HG03097 (cell line): ENCODE results near the gene RAPGEF6.
"Not testable (repeated sequence)": the region's sequence is repeated elsewhere in the genome, so short reads cannot be mapped to it uniquely, and the experiment has no call there.

Experiments
- ATAC-seq: cut with Tn5 transposase; IDR thresholded peaks from one replicate; pipeline ENCODE4 v1.9.1; 2021; ENCODE audit not compliant: unreplicated experiment, low FRiP score

Gene RAPGEF6

GRCh38 chr5:131611064-131611381 lies 24.0 kb downstream of the RAPGEF6 start:
- no peak for ATAC-seq

- ATAC-seq = no peak
These were observed 24.6 kb downstream of the RAPGEF6 start for GRCh38 chr5:131610198-131611063.

DNA sequence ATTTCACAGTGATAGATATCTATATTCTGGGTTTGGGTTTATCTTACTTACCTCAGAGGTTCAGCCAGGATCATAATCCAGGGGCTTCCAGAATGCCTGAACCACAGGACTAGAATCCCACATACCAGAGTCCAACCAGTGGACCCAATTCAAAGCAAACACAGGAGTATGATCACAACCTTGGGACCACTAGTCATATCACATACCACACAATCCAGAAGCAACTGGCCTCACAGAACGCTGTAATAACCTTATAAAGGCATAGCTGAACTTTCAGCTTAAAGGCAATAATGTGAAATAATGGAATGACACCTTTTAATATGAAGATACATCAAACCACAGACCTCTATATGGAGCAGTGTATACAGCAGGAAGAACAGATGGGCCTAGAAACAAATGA lies 25.3 kb downstream of the RAPGEF6 start:
- ATAC-seq = no peak

- ATAC-seq = no peak
These were observed 26.4 kb downstream of the RAPGEF6 start for GRCh38 chr5:131608597-131608996.

GRCh38 chr5:131607903-131608540 lies 27.0 kb downstream of the RAPGEF6 start:
- no peak for ATAC-seq

- ATAC-seq = no peak
These were observed 27.6 kb downstream of the RAPGEF6 start for GRCh38 chr5:131607418-131607817.

GRCh38 chr5:131605086-131605485 lies 29.9 kb downstream of the RAPGEF6 start:
- no peak for ATAC-seq

GRCh38 chr5:131595088-131596033 lies 39.7 kb downstream of the RAPGEF6 start:
- peak; percentile 68 for ATAC-seq

GRCh38 chr5:131593921-131594320 lies 41.1 kb downstream of the RAPGEF6 start:
- ATAC-seq = no peak

- ATAC-seq = not testable (repeated sequence)
These were observed 41.6 kb downstream of the RAPGEF6 start for GRCh38 chr5:131593436-131593835.

- ATAC-seq = no peak
These were observed 45.3 kb downstream of the RAPGEF6 start for GRCh38 chr5:131589510-131590348.

- ATAC-seq = no peak
These were observed 47.5 kb downstream of the RAPGEF6 start for GRCh38 chr5:131587541-131587940.

DNA sequence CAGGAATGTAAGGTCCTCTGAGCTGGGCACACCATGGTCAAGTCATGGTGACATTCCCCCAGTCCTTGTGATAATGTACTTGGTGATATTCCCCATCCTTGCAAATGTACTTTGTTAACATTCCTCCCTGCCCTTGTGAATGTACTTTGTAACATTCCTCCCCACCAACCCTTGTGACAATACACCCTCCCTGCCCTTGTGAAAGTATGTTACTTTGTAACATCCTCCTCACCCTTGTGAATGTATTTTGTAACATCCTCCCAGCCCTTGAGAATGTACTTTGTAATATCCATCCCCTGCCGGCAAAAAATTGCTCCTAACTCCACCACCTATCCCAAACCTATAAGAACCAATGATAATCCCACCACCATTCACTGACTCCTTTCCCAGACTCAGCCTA lies 53.3 kb downstream of the RAPGEF6 start:
- ATAC-seq = no peak

DNA sequence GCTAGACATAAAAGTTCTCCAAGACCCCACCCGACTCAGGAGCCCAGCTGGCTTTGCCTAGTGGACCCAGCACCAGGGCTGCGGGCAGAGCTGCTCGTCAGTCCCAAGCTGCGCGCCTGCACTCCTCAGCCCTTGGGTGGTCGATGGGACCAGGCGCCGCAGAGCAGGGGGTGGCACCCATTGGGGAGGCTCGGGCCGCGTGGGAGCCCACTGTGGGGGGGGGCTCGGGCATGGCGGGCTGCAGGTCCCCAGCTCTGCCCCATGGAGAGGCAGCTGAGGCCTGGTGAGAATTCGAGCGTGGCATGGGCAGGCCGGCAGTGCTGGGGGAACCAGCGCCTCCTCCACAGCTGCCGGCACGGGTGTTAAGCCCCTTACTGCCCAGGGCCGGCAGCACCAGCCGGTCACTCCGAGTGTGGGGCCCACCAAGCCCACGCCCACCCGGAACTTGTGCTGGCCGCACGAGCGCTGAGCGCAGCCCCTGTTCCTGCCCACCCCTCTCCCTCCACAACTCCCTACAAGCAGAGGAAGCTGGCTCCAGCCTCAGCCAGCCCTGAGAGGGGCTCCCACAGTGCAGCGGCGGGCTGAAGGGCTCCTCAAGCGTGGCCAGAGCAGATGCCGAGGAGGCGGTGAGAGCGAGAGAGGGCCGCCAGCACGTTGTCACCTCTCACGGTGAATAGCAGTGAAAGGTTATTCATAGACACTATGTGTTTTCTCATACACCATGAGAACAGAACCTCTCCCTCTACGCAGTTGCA lies 54.9 kb downstream of the RAPGEF6 start:
- ATAC-seq = no peak

- no peak for ATAC-seq
These were observed 59.3 kb downstream of the RAPGEF6 start for GRCh38 chr5:131575660-131576227.

DNA sequence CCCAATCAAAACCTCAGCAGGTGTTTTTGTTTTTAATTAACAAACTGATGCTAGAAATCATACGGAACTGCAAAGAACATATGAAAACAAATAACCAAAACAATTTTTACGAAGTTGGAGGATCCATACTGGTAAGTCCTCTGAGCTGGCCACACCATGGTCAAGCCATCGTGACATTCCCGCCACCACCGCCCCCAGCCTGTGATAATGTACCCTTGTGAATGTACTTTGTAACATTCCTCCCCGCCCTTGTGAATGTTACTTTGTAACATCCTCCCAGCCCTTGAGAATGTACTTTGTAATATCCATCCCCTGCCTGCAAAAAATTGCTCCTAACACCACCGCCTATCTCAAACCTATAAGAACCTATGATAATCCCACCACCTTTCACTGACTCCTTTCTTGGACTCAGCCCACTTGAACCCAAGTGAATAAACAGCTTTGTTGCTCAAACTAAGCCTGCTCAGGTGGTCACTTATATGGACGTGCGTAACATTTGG lies 63.3 kb downstream of the RAPGEF6 start:
- no peak for ATAC-seq

- ATAC-seq = no peak
These were observed 64.3 kb downstream of the RAPGEF6 start for GRCh38 chr5:131570757-131571156.

DNA sequence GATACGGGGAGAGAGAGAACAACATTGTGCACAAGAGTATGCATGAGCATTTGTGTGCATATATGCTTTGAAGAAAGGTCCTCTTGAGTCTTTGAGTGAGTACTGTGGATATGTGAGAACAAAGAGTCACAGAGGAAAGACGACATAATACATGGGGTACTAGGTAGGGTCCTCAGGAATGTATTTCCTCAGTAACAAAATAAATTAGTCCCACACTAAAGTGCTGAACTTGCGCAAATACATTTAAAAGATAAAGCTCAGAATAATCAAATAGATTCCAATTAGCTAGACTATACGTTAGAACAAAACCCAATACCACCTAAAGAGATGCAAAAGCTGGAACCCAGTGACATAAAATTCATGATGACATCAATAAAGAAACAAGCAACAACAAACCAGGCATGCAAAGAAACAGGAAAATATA lies 70.8 kb downstream of the RAPGEF6 start:
- no peak for ATAC-seq
